Measurements from ENCODE around the gene EXOC6B.

EXOC6B gene

DNA sequence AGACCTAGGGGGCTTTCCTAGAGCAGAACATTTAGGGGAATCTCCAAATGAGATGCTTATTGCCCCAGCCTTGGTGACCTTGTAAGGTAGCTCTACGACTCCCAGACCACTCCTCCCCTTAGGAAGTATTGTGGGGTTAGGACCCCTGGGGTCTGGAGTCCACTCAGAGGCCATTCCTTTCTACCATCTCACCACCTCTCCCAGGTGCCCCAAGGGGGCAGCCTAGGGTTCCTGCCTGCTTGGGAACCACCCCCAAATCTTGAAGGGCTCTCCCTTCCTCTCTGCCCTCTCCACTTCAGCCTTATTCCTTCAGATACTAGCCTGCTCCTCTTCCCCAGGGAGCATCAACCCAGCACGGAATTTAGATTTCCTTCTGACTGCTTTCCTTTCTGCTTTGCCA is 17.5 kb upstream of the EXOC6B start:
- no peaks in the 10 kb centered on the region for H3K36me3 Mint-ChIP-seq (ENCODE audit: low read depth)
- no peaks in the 10 kb centered on the region for H3K9me3 Mint-ChIP-seq
- no peak overlapping the region for H3K27ac Mint-ChIP-seq
- H3K27me3 Mint-ChIP-seq (ENCODE audit: low read depth) = peaks cover 7% of the 10 kb centered on the region
- no peak overlapping the region for H3K4me3 Mint-ChIP-seq
- H3K4me1 Mint-ChIP-seq (ENCODE audit: low read depth) = peaks cover 3% of the 10 kb centered on the region
- no peak for DNase-seq (ENCODE audit: low spot score)

- Mint-ChIP-seq H3K9me3 (no peaks in the 10 kb centered on the region), H3K36me3 (ENCODE audit: low read depth) (no peaks in the 10 kb centered on the region), H3K27me3 (ENCODE audit: low read depth) (peaks cover 13% of the 10 kb centered on the region), H3K4me1 (ENCODE audit: low read depth) (peaks cover 3% of the 10 kb centered on the region), H3K27ac (no peak overlapping the region), H3K4me3 (no peak overlapping the region)
- no peak for DNase-seq (ENCODE audit: low spot score)
These were observed 15.8 kb upstream of the EXOC6B start for GRCh38 chr2:72841462-72842125.

GRCh38 chr2:72840066-72840465 is 14.2 kb upstream of the EXOC6B start:
- no peak for DNase-seq (ENCODE audit: low spot score)
- Mint-ChIP-seq H3K4me3 (no peak overlapping the region), H3K27me3 (ENCODE audit: low read depth) (peaks cover 25% of the 10 kb centered on the region), H3K36me3 (ENCODE audit: low read depth) (no peaks in the 10 kb centered on the region), H3K4me1 (ENCODE audit: low read depth) (peaks cover 3% of the 10 kb centered on the region), H3K9me3 (no peaks in the 10 kb centered on the region), H3K27ac (no peak overlapping the region)

DNA sequence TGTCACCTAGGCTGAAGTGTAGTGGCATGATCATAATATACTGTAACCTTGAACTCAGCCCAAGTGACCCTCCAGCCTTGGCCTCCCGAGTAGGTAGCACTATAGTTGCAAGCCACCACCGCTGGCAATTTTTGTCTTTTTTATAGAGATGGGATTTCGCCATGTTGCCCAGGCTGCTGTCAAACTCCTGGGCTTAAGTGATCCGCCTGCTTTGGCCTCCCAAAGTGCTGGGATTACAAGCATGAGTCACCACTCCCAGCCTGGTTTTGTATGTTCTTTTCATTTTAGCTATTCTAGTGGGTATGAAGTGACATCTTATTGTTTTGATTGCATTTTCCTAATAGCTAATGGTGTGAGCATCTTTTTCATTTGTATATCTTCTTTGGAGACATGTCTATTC is 11.3 kb upstream of the EXOC6B start:
- H3K4me1 Mint-ChIP-seq (ENCODE audit: low read depth) = peaks cover 12% of the 10 kb centered on the region
- no peak overlapping the region for H3K27ac Mint-ChIP-seq
- no peak overlapping the region for H3K4me3 Mint-ChIP-seq
- H3K36me3 Mint-ChIP-seq (ENCODE audit: low read depth) = no peaks in the 10 kb centered on the region
- peaks cover 31% of the 10 kb centered on the region for H3K27me3 Mint-ChIP-seq (ENCODE audit: low read depth)
- DNase-seq (ENCODE audit: low spot score) = no peak
- no peaks in the 10 kb centered on the region for H3K9me3 Mint-ChIP-seq

DNA sequence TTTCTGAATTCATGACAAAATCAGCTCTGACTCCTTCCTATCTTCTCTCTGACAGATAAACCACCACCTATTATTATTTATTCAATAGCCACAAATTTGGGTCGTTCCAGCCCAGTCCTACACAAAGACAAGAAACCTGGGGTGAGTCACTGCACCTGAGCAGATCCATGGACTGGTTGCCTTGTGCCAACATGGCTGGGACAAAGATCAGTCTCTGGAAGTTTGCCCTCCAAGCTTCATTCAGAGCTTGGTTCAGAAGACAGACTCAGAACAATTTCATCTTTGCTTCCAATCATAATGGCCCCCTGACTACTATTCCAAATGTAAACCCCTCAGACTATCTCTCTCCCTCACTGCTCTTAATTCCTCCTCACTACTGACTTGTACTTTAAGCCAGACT is 9.6 kb upstream of the EXOC6B start:
- no peak overlapping the region for H3K27ac Mint-ChIP-seq

GRCh38 chr2:72834596-72834995 is 8.8 kb upstream of the EXOC6B start:
- Mint-ChIP-seq H3K36me3 (ENCODE audit: low read depth) (no peaks in the 10 kb centered on the region), H3K9me3 (no peaks in the 10 kb centered on the region), H3K27ac (no peak overlapping the region)

More for the DNA sequence above, 9.6 kb upstream of the EXOC6B start:
- Mint-ChIP-seq H3K4me3 (no peak overlapping the region), H3K4me1 (ENCODE audit: low read depth) (peaks cover 18% of the 10 kb centered on the region), H3K27me3 (ENCODE audit: low read depth) (peaks cover 27% of the 10 kb centered on the region), H3K9me3 (no peaks in the 10 kb centered on the region), H3K36me3 (ENCODE audit: low read depth) (no peaks in the 10 kb centered on the region)
- no peak for DNase-seq (ENCODE audit: low spot score)

GRCh38 chr2:72833084-72833714 is 7.4 kb upstream of the EXOC6B start:
- no peaks in the 10 kb centered on the region for H3K36me3 Mint-ChIP-seq (ENCODE audit: low read depth)

More at GRCh38 chr2:72834596-72834995, 8.8 kb upstream of the EXOC6B start:
- no peak for DNase-seq (ENCODE audit: low spot score)
- H3K4me1 Mint-ChIP-seq (ENCODE audit: low read depth) = peaks cover 26% of the 10 kb centered on the region
- no peak overlapping the region for H3K4me3 Mint-ChIP-seq
- H3K27me3 Mint-ChIP-seq (ENCODE audit: low read depth) = peaks cover 24% of the 10 kb centered on the region

GRCh38 chr2:72830273-72830672 is 4.4 kb upstream of the EXOC6B start:
- no peaks in the 10 kb centered on the region for H3K36me3 Mint-ChIP-seq (ENCODE audit: low read depth)
- H3K27ac Mint-ChIP-seq = peak overlapping the region; percentile 70
- DNase-seq (ENCODE audit: low spot score) = no peak
- H3K4me3 Mint-ChIP-seq = peak overlapping the region; percentile 69
- H3K27me3 Mint-ChIP-seq (ENCODE audit: low read depth) = peaks cover 7% of the 10 kb centered on the region
- no peaks in the 10 kb centered on the region for H3K9me3 Mint-ChIP-seq
- peaks cover 50% of the 10 kb centered on the region for H3K4me1 Mint-ChIP-seq (ENCODE audit: low read depth)

More at GRCh38 chr2:72833084-72833714, 7.4 kb upstream of the EXOC6B start:
- H3K27ac Mint-ChIP-seq = peak overlapping the region; percentile 5
- H3K4me3 Mint-ChIP-seq = no peak overlapping the region
- H3K9me3 Mint-ChIP-seq = no peaks in the 10 kb centered on the region
- H3K27me3 Mint-ChIP-seq (ENCODE audit: low read depth) = peaks cover 24% of the 10 kb centered on the region
- DNase-seq (ENCODE audit: low spot score) = no peak
- peaks cover 38% of the 10 kb centered on the region for H3K4me1 Mint-ChIP-seq (ENCODE audit: low read depth)

- peaks cover 60% of the 10 kb centered on the region for H3K4me1 Mint-ChIP-seq (ENCODE audit: low read depth)
- DNase-seq (ENCODE audit: low spot score) = no peak
These were observed 3.1 kb upstream of the EXOC6B start for GRCh38 chr2:72828840-72829507.

DNA sequence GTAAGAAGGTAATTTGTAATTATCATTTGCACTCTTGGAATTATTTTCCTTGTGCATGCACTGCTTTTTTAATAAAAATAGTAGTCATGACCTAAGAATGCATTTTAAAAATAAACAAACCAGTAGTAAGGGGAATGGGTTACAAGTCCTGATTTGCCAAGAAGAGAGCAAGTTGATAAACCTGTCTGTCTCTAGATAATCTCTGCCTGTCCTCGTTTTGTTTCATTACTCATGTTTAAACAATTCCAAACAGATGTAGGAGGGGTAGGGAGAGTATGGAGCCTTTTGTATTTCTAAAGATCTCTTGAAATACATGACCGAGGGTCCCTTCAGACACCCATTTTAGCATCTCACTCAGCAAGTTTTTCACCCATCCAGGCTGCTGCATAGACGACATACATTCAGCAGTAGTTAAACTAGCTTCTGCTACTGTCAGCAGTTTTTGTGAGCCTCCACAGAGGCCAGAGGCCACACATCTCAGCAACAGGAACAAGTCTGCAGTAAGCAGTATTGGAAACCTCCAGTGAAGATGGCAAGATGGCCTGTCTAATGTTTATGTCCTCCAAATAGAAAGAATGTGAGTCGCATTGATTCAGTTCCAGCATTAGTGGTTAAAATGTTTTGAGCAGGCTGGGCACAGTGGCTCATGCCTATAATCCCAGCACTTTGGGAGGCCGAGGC is 2.3 kb upstream of the EXOC6B start:
- peaks cover 5% of the 10 kb centered on the region for H3K27me3 Mint-ChIP-seq (ENCODE audit: low read depth)
- no peak overlapping the region for H3K27ac Mint-ChIP-seq
- H3K9me3 Mint-ChIP-seq = no peaks in the 10 kb centered on the region
- DNase-seq (ENCODE audit: low spot score) = no peak
- no peaks in the 10 kb centered on the region for H3K36me3 Mint-ChIP-seq (ENCODE audit: low read depth)
- no peak overlapping the region for H3K4me3 Mint-ChIP-seq
- peaks cover 54% of the 10 kb centered on the region for H3K4me1 Mint-ChIP-seq (ENCODE audit: low read depth)

More at GRCh38 chr2:72828840-72829507, 3.1 kb upstream of the EXOC6B start:
- Mint-ChIP-seq H3K4me3 (peak overlapping the region; percentile 69), H3K36me3 (ENCODE audit: low read depth) (no peaks in the 10 kb centered on the region), H3K9me3 (no peaks in the 10 kb centered on the region), H3K27me3 (ENCODE audit: low read depth) (peaks cover 8% of the 10 kb centered on the region), H3K27ac (peak overlapping the region; percentile 77)

GRCh38 chr2:72827487-72827886 is 1.7 kb upstream of the EXOC6B start:
- peaks cover 4% of the 10 kb centered on the region for H3K27me3 Mint-ChIP-seq (ENCODE audit: low read depth)
- H3K9me3 Mint-ChIP-seq = no peaks in the 10 kb centered on the region
- no peak for DNase-seq (ENCODE audit: low spot score)
- H3K36me3 Mint-ChIP-seq (ENCODE audit: low read depth) = no peaks in the 10 kb centered on the region
- no peak overlapping the region for H3K27ac Mint-ChIP-seq
- H3K4me3 Mint-ChIP-seq = no peak overlapping the region
- peaks cover 55% of the 10 kb centered on the region for H3K4me1 Mint-ChIP-seq (ENCODE audit: low read depth)

DNA sequence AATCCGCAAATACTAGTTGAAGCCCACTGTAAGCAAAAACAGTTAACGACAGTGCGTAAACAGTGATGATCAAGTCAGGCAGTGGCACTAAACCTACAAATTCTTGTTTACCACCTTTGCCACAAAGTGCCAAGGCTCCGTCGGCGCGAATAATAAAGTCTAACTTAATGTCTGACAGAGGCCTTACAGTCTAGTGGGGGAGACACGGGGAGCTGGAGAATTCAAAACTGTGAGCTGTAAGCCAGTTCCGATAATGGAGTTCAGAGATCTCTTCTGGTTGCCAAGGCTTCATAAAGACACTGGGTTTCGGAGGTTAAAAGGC is 284 bp upstream of the EXOC6B start:
- peaks cover 4% of the 10 kb centered on the region for H3K27me3 Mint-ChIP-seq (ENCODE audit: low read depth)
- peak overlapping the region; percentile 93 for H3K4me3 Mint-ChIP-seq
- peak overlapping the region; percentile 88 for H3K27ac Mint-ChIP-seq
- H3K4me1 Mint-ChIP-seq (ENCODE audit: low read depth) = peaks cover 62% of the 10 kb centered on the region
- no peak for DNase-seq (ENCODE audit: low spot score)
- H3K9me3 Mint-ChIP-seq = no peaks in the 10 kb centered on the region
- peaks cover 2% of the 10 kb centered on the region for H3K36me3 Mint-ChIP-seq (ENCODE audit: low read depth)

DNA sequence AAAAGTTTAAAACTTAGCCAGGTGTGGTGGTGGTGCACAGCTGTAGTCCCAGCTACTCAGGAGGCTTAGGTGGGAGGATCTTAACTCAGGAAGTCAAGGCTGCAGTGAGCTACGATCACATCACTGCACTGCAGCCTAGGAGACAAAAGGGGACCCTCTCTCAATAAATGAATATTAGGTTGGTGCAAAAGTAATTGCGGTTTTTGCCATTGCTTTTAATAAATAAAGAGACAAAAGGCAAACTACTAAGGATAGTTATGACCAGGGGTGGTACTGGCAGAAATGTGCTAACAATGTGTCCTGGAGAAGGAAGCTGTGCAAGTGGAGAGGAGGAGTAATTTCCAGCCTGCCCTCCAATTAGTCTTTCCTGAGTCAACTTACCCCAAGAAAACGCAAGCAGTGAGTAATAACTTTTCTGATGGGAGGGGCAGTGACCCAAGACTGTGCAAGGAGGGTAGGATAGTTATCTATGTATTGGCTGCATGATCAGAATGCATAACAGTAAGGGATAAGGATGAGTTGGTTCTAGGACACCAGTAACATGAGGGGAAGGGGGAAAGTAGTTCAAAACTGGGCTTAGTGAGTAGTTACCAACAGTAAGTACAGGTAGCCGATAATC is 1.5 kb downstream of the EXOC6B start:
- DNase-seq (ENCODE audit: low spot score) = no peak
- H3K27me3 Mint-ChIP-seq (ENCODE audit: low read depth) = peaks cover 8% of the 10 kb centered on the region
- H3K36me3 Mint-ChIP-seq (ENCODE audit: low read depth) = peaks cover 4% of the 10 kb centered on the region
- peak overlapping the region; percentile 11 for H3K27ac Mint-ChIP-seq
- H3K4me3 Mint-ChIP-seq = peak overlapping the region; percentile 94
- H3K9me3 Mint-ChIP-seq = no peaks in the 10 kb centered on the region
- H3K4me1 Mint-ChIP-seq (ENCODE audit: low read depth) = peaks cover 49% of the 10 kb centered on the region
